WTC11 (cell line): ENCODE data around the gene IL36B. TPM values are rescaled to one million over a fixed set of nuclear protein-coding genes. Genes with fewer than 3 reads are reported as not detected.

Experiments used
- ATAC-seq: fragments of 200-7000 bp; cut with Tn5 transposase; 2 replicates; pipeline ENCODE4 v1.10.0; 2021; ENCODE audit warnings: mild to moderate bottlenecking, moderate library complexity
- CTCF ChIA-PET: fragments of 300-600 bp; sonication (Branson Sonifier 250); formaldehyde crosslinking; loops from one replicate; lab custom pipeline; 2021; ENCODE audit warnings: antibody characterized with exemption; lab: Charles Lee
- POLR2A ChIA-PET: fragments of 350-600 bp; sonication (Branson Sonifier 250); formaldehyde crosslinking; loops from one replicate; lab custom pipeline; 2021; ENCODE audit warnings: antibody characterized with exemption; lab: Charles Lee
- DNase-seq: peaks from one replicate; pipeline ENCODE4 v3.0.0; 2021; ENCODE audit warnings: low spot score
- H3K27ac Mint-ChIP-seq: 2 replicates; pipeline ENCODE4 v1.8.0; 2021; ENCODE audit warnings: mixed read lengths
- H3K27me3 Mint-ChIP-seq: 2 replicates; pipeline ENCODE4 v1.8.0; 2021; ENCODE audit warnings: low read depth, mild to moderate bottlenecking, moderate library complexity, mixed read lengths
- H3K36me3 Mint-ChIP-seq: 2 replicates; pipeline ENCODE4 v1.8.0; 2021; ENCODE audit warnings: mixed read lengths
- H3K4me1 Mint-ChIP-seq: 2 replicates; pipeline ENCODE4 v1.8.0; 2022; ENCODE audit warnings: mixed read lengths
- H3K4me3 Mint-ChIP-seq: 2 replicates; pipeline ENCODE4 v1.8.0; 2021; ENCODE audit warnings: mild to moderate bottlenecking, moderate library complexity, mixed read lengths
- H3K9me3 Mint-ChIP-seq: 2 replicates; pipeline ENCODE4 v1.8.0; 2021; ENCODE audit warnings: mixed read lengths
- ATF3 ChIP-seq: sonication (generic); formaldehyde crosslinking; conservative IDR thresholded peaks from 2 replicates; pipeline ENCODE4 v1.8.1; 2022; ENCODE audit warnings: mild to moderate bottlenecking, missing genetic modification reagents
- CREB1 ChIP-seq: sonication (generic); formaldehyde crosslinking; IDR thresholded peaks from 2 replicates; pipeline ENCODE4 v1.8.0; 2023; ENCODE audit warnings: mild to moderate bottlenecking, missing genetic modification reagents
- CTCF ChIP-seq: fragments of 200-600 bp; IDR thresholded peaks from 2 replicates; pipeline ENCODE4 v1.8.0; 2022; ENCODE audit warnings: antibody characterized with exemption
- E2F4 ChIP-seq: sonication (generic); formaldehyde crosslinking; IDR thresholded peaks from 2 replicates; pipeline ENCODE4 v1.8.1; 2022; ENCODE audit warnings: low read depth, mild to moderate bottlenecking, moderate library complexity, missing genetic modification reagents, borderline replicate concordance
- E2F5 ChIP-seq: sonication (generic); formaldehyde crosslinking; IDR thresholded peaks from 2 replicates; pipeline ENCODE4 v1.8.1; 2022; ENCODE audit warnings: mild to moderate bottlenecking, moderate library complexity, missing genetic modification reagents
- GTF2I ChIP-seq: fragments of 250-450 bp; sonication (Bioruptor Pico); conservative IDR thresholded peaks from 2 replicates; pipeline ENCODE4 v1.4.0; 2021; ENCODE audit warnings: mild to moderate bottlenecking
- JAZF1 ChIP-seq: fragments of 250-450 bp; sonication (Bioruptor Pico); IDR thresholded peaks from 2 replicates; pipeline ENCODE4 v1.9.0; 2021; ENCODE audit warnings: moderate library complexity, mild to moderate bottlenecking, inconsistent platforms
- NFATC4 ChIP-seq: fragments of 250-450 bp; sonication (Bioruptor Pico); IDR thresholded peaks from 2 replicates; pipeline ENCODE4 v1.9.0; 2021; ENCODE audit warnings: mild to moderate bottlenecking
- PRRX2 ChIP-seq: fragments of 250-450 bp; sonication (Bioruptor Pico); IDR thresholded peaks from 2 replicates; pipeline ENCODE4 v1.8.0; 2021; ENCODE audit warnings: mild to moderate bottlenecking
- SP1 ChIP-seq: sonication (generic); formaldehyde crosslinking; conservative IDR thresholded peaks from 2 replicates; pipeline ENCODE4 v1.8.1; 2022; ENCODE audit warnings: missing genetic modification reagents
- TEAD1 ChIP-seq: sonication (generic); formaldehyde crosslinking; IDR thresholded peaks from 2 replicates; pipeline ENCODE4 v1.8.0; 2022; ENCODE audit warnings: mild to moderate bottlenecking, missing genetic modification reagents
- ZBTB21 ChIP-seq: sonication (generic); formaldehyde crosslinking; IDR thresholded peaks from 2 replicates; pipeline ENCODE4 v1.8.1; 2023; ENCODE audit warnings: mild to moderate bottlenecking, missing genetic modification reagents, borderline replicate concordance
- ZMAT4 ChIP-seq: fragments of 250-450 bp; sonication (Bioruptor Pico); IDR thresholded peaks from 2 replicates; pipeline ENCODE4 v1.9.0; 2021; ENCODE audit warnings: mild to moderate bottlenecking
- ZNF232 ChIP-seq: sonication (generic); formaldehyde crosslinking; IDR thresholded peaks from 2 replicates; pipeline ENCODE4 v1.8.0; 2022; ENCODE audit warnings: mild to moderate bottlenecking, missing genetic modification reagents
- ZNF512 ChIP-seq: sonication (generic); formaldehyde crosslinking; IDR thresholded peaks from 2 replicates; pipeline ENCODE4 v1.8.1; 2022; ENCODE audit warnings: missing genetic modification reagents, borderline replicate concordance
- ZSCAN18 ChIP-seq: fragments of 250-450 bp; sonication (Bioruptor Pico); IDR thresholded peaks from 2 replicates; pipeline ENCODE4 v2.1.2; 2022; ENCODE audit warnings: mild to moderate bottlenecking, moderate library complexity
- total RNA-seq: library from RNA; stranded (reverse); gene quantifications from 3 replicates; pipeline ENCODE4 v1.2.3, GENCODE V29; 2021
- TF ChIP-seq, protein P1 (sequence below): fragments of 250-450 bp; sonication (Bioruptor Pico); IDR thresholded peaks from 2 replicates; pipeline ENCODE4 v1.9.0; 2021; ENCODE audit warnings: moderate library complexity, mild to moderate bottlenecking, inconsistent platforms, borderline replicate concordance
- TF ChIP-seq, protein P2 (sequence below): sonication (generic); formaldehyde crosslinking; IDR thresholded peaks from 2 replicates; pipeline ENCODE4 v1.8.0; 2022; ENCODE audit warnings: mild to moderate bottlenecking, missing genetic modification reagents

The IL36B gene
- total RNA-seq, 1 experiment from 2014 or later = not detected

GRCh38 chr2:113013336-113013661 is 39.4 kb downstream of the IL36B start (continued):
- no peak for TF ChIP-seq ZBTB21 (CRISPR knock-in tag)
- TF ChIP-seq ZMAT4 = no peak
- TF ChIP-seq, all 79 proteins: peak for 0

DNA sequence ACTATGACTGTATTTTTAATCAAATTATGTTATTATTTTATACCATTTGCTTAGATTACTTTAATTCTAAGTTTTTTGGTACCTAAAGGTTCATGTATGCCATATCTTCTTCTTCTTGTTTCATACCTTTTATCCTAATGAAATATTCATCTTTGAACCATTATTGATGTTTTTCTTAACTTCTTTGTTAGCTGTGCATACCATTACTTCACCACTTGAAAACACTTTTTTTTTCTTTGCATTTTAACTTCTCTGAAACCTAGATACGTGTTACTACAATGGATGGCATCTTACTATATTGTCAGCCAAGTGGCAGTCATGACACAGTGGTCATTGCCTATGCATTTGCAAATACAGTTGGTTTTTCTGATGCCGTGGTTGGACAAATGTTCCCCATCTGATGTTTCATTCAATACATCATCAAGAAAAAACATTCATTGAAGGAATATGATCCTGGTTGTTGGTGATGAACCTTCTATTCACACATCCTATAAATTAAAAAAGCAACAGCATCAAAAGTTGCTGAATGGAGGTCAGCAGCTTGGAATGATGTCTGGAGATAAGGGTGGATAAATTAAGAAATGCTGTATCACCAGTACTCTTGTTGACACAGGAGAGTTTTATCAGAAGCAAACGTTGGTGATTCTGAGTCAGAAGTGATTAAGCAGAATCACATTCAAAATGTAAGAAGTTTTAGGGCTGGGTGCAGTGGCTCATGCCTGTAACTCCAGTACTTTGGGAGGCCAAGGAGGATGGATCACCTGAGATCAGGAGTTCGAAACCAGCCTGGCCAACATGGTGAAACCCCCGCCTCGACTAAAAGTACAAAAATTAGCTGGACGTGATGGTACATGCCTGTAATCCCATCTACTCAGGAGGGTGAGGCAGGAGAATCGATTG is 40.0 kb downstream of the IL36B start:
- no peak overlapping the region for H3K27ac Mint-ChIP-seq

GRCh38 chr2:113011108-113011507 is 41.6 kb downstream of the IL36B start:
- CTCF ChIA-PET = no interaction called here
- H3K27me3 Mint-ChIP-seq = peaks cover 23% of the 10 kb centered on the region
- no peaks in the 10 kb centered on the region for H3K4me1 Mint-ChIP-seq
- ATAC-seq (no peak), DNase-seq (no peak)
- POLR2A ChIA-PET = no interaction called here
- H3K9me3 Mint-ChIP-seq = peaks cover 22% of the 10 kb centered on the region
- no peak overlapping the region for H3K4me3 Mint-ChIP-seq
- no peak overlapping the region for H3K27ac Mint-ChIP-seq
- H3K36me3 Mint-ChIP-seq = no peaks in the 10 kb centered on the region
- TF ChIP-seq ZNF512 (CRISPR knock-in tag) (no peak), TEAD1 (CRISPR knock-in tag) (no peak), E2F4 (CRISPR knock-in tag) (no peak), CREB1 (CRISPR knock-in tag) (no peak), ATF3 (CRISPR knock-in tag) (no peak), SP1 (no peak), GTF2I (CRISPR knock-in tag) (no peak), ZMAT4 (no peak), ZSCAN18 (no peak), E2F5 (no peak), CTCF (no peak)
- TF ChIP-seq, protein P1, sequence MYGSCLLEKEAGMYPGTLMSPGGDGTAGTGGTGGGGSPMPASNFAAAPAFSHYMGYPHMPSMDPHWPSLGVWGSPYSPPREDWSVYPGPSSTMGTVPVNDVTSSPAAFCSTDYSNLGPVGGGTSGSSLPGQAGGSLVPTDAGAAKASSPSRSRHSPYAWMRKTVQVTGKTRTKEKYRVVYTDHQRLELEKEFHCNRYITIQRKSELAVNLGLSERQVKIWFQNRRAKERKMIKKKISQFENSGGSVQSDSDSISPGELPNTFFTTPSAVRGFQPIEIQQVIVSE (CRISPR knock-in tag) = no peak

More for the DNA sequence above, 40.0 kb downstream of the IL36B start:
- H3K4me1 Mint-ChIP-seq = no peaks in the 10 kb centered on the region
- H3K4me3 Mint-ChIP-seq = no peak overlapping the region
- peaks cover 33% of the 10 kb centered on the region for H3K9me3 Mint-ChIP-seq
- ATAC-seq (no peak), DNase-seq (no peak)
- CTCF ChIA-PET = no interaction called here
- peaks cover 36% of the 10 kb centered on the region for H3K27me3 Mint-ChIP-seq
- TF ChIP-seq, protein P2, sequence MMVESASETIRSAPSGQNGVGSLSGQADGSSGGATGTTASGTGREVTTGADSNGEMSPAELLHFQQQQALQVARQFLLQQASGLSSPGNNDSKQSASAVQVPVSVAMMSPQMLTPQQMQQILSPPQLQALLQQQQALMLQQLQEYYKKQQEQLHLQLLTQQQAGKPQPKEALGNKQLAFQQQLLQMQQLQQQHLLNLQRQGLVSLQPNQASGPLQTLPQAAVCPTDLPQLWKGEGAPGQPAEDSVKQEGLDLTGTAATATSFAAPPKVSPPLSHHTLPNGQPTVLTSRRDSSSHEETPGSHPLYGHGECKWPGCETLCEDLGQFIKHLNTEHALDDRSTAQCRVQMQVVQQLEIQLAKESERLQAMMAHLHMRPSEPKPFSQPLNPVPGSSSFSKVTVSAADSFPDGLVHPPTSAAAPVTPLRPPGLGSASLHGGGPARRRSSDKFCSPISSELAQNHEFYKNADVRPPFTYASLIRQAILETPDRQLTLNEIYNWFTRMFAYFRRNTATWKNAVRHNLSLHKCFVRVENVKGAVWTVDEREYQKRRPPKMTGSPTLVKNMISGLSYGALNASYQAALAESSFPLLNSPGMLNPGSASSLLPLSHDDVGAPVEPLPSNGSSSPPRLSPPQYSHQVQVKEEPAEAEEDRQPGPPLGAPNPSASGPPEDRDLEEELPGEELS (CRISPR knock-in tag) = no peak
- no peak for TF ChIP-seq ZNF232 (CRISPR knock-in tag)
- TF ChIP-seq JAZF1 (CRISPR knock-in tag) = no peak
- no peak for TF ChIP-seq NFATC4 (CRISPR knock-in tag)
- TF ChIP-seq PRRX2 (CRISPR knock-in tag) = no peak
- TF ChIP-seq E2F4 (CRISPR knock-in tag) = no peak
- POLR2A ChIA-PET = no interaction called here
- H3K36me3 Mint-ChIP-seq = no peaks in the 10 kb centered on the region
